ENCODE measurements around the gene GPR15. TPM values are rescaled to one million over a fixed set of nuclear protein-coding genes. Genes with fewer than 3 reads are reported as not detected.

Gene GPR15
- total RNA-seq, 1 donor from 2014 or later = not detected

DNA sequence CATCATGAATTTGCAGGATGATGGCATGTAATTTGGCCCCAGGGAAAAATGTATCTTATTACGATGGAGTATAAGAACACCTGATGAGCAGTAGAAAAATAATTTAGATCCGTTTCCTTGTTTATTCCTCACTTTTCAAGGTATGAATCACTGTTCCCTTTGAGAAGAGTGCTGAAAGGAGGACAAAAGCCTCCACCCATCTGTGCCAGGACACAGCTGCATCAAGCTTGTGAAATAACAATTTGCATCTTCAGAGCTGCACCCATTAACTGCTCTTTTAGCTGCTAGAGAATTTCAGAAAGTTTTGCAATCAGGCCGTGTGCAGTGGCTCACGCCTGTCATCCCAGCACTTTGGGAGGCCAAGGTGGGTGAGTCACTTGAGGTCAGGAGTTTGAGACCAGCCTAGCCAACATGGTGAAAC lies 18.7 kb upstream of the GPR15 start:
- Mint-ChIP-seq H3K27me3 (no peaks in the 10 kb centered on the region), H3K4me1 (ENCODE audit: low read depth) (peaks cover 13% of the 10 kb centered on the region), H3K36me3 (ENCODE audit: insufficient read depth) (peaks cover 3% of the 10 kb centered on the region), H3K27ac (no peak overlapping the region), H3K9me3 (ENCODE audit: low read depth) (no peaks in the 10 kb centered on the region), H3K4me3 (ENCODE audit: low read depth) (no peak overlapping the region)
- TF ChIP-seq, protein P1, sequence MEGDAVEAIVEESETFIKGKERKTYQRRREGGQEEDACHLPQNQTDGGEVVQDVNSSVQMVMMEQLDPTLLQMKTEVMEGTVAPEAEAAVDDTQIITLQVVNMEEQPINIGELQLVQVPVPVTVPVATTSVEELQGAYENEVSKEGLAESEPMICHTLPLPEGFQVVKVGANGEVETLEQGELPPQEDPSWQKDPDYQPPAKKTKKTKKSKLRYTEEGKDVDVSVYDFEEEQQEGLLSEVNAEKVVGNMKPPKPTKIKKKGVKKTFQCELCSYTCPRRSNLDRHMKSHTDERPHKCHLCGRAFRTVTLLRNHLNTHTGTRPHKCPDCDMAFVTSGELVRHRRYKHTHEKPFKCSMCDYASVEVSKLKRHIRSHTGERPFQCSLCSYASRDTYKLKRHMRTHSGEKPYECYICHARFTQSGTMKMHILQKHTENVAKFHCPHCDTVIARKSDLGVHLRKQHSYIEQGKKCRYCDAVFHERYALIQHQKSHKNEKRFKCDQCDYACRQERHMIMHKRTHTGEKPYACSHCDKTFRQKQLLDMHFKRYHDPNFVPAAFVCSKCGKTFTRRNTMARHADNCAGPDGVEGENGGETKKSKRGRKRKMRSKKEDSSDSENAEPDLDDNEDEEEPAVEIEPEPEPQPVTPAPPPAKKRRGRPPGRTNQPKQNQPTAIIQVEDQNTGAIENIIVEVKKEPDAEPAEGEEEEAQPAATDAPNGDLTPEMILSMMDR (IDR thresholded peaks at IDR 0.05; ENCODE audit: unreplicated experiment) = no peak
- DNase-seq (ENCODE audit: low spot score, unreplicated experiment) = no peak

- no peak for DNase-seq (ENCODE audit: low spot score, unreplicated experiment)
- H3K4me1 Mint-ChIP-seq (ENCODE audit: low read depth) = peaks cover 13% of the 10 kb centered on the region
- TF ChIP-seq, protein P1 (IDR thresholded peaks at IDR 0.05; ENCODE audit: unreplicated experiment) = no peak
These were observed 18.0 kb upstream of the GPR15 start for GRCh38 chr3:98513736-98514135.

DNA sequence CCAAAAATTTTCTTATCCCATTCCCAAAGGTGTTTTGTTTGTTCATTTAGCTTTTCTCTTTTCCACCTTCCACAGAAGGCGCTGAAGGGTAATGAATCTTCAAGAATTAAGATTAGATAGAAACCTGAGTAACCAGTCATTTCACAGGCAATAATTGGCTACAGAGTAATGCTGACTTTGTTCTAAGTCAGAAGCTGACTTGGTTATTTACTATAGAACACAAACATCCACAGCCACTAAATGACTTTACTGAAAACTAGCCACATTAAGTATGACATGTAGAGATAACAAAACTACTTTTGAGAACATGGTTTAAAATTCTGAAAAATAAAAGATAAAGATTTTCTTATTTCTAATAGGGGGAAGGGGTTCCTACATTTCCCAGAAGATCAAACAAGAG lies 16.8 kb upstream of the GPR15 start:
- TF ChIP-seq, protein P1 (IDR thresholded peaks at IDR 0.05; ENCODE audit: unreplicated experiment) = no peak
- H3K4me3 Mint-ChIP-seq (ENCODE audit: low read depth) = no peak overlapping the region
- H3K36me3 Mint-ChIP-seq (ENCODE audit: insufficient read depth) = peaks cover 13% of the 10 kb centered on the region
- no peaks in the 10 kb centered on the region for H3K9me3 Mint-ChIP-seq (ENCODE audit: low read depth)
- peaks cover 20% of the 10 kb centered on the region for H3K4me1 Mint-ChIP-seq (ENCODE audit: low read depth)
- no peaks in the 10 kb centered on the region for H3K27me3 Mint-ChIP-seq
- no peak overlapping the region for H3K27ac Mint-ChIP-seq
- DNase-seq (ENCODE audit: low spot score, unreplicated experiment) = no peak

More at GRCh38 chr3:98513736-98514135, 18.0 kb upstream of the GPR15 start:
- H3K36me3 Mint-ChIP-seq (ENCODE audit: insufficient read depth) = peaks cover 5% of the 10 kb centered on the region
- H3K27me3 Mint-ChIP-seq = no peaks in the 10 kb centered on the region
- H3K27ac Mint-ChIP-seq = no peak overlapping the region
- H3K9me3 Mint-ChIP-seq (ENCODE audit: low read depth) = no peaks in the 10 kb centered on the region
- H3K4me3 Mint-ChIP-seq (ENCODE audit: low read depth) = no peak overlapping the region

DNA sequence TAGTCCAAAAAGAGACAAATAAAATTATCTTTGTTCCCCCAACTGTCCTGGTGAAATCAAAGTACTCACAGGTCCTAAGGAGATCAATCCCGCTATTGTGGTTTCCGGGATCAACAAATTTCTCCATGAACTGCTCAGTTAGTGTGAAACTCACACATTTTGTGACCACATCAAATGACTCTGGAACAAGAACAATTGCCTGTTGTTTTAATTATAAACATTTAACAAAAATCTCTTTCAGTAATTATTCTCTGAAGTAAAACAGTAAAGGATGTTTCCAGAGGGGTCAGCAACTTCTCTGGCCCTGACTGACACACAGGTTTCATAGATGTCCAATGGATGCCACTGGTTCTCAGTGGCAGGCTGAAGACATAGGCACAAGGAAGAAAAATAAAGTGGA lies 13.0 kb upstream of the GPR15 start:
- no peak overlapping the region for H3K27ac Mint-ChIP-seq
- peaks cover 18% of the 10 kb centered on the region for H3K36me3 Mint-ChIP-seq (ENCODE audit: insufficient read depth)
- DNase-seq (ENCODE audit: low spot score, unreplicated experiment) = no peak
- no peaks in the 10 kb centered on the region for H3K27me3 Mint-ChIP-seq
- H3K9me3 Mint-ChIP-seq (ENCODE audit: low read depth) = no peaks in the 10 kb centered on the region
- H3K4me1 Mint-ChIP-seq (ENCODE audit: low read depth) = peaks cover 35% of the 10 kb centered on the region
- H3K4me3 Mint-ChIP-seq (ENCODE audit: low read depth) = no peak overlapping the region
- TF ChIP-seq, protein P1 (IDR thresholded peaks at IDR 0.05; ENCODE audit: unreplicated experiment) = no peak

- Mint-ChIP-seq H3K4me3 (ENCODE audit: low read depth) (no peak overlapping the region), H3K27me3 (no peaks in the 10 kb centered on the region), H3K9me3 (ENCODE audit: low read depth) (no peaks in the 10 kb centered on the region), H3K4me1 (ENCODE audit: low read depth) (peaks cover 35% of the 10 kb centered on the region), H3K27ac (peak overlapping the region; percentile 54), H3K36me3 (ENCODE audit: insufficient read depth) (peaks cover 18% of the 10 kb centered on the region)
- DNase-seq (ENCODE audit: low spot score, unreplicated experiment) = no peak
- TF ChIP-seq, protein P1 (IDR thresholded peaks at IDR 0.05; ENCODE audit: unreplicated experiment) = no peak
These were observed 12.4 kb upstream of the GPR15 start for GRCh38 chr3:98519351-98519750.
